GM12878 (cell line): ENCODE results near the gene AP3B1. TPM values are rescaled to one million over a fixed set of nuclear protein-coding genes. Genes with fewer than 3 reads are reported as not detected.

Source experiments
- ATAC-seq: fragments of 200-7000 bp; cut with Tn5 transposase; 3 replicates; pipeline ENCODE4 v1.9.1; 2020; ENCODE audit warnings: mild to moderate bottlenecking, moderate library complexity
- BruUV-seq: library from RNA; stranded (reverse); fragments of 400-500 nt; replicated peaks from 2 replicates; lab custom pipeline; 2021; lab: Mats Ljungman, UMichigan
- CTCF ChIA-PET: fragments of 300-600 bp; sonication (Branson Sonifier 250); formaldehyde crosslinking; extraction: SDS; loops from one replicate; lab custom pipeline; 2021; ENCODE audit warnings: inconsistent platforms; lab: Yijun Ruan, JAX
- POLR2A ChIA-PET: fragments of 350-600 bp; formaldehyde crosslinking; extraction: SDS; loops from one replicate; lab custom pipeline; 2021; ENCODE audit warnings: inconsistent platforms; lab: Charles Lee
- RAD21 ChIA-PET: fragments of 300-600 bp; sonication (Branson Sonifier 250); formaldehyde crosslinking; loops from one replicate; lab custom pipeline; 2023; ENCODE audit warnings: antibody characterized with exemption; ENCODE audit not compliant: unreplicated experiment; lab: Charles Lee
- SMC1A ChIA-PET: fragments of 300-600 bp; sonication (Branson Sonifier 250); formaldehyde crosslinking; loops from one replicate; lab custom pipeline; 2023; ENCODE audit not compliant: unreplicated experiment, uncharacterized antibody; lab: Charles Lee
- DNase-seq: peaks from one replicate; pipeline ENCODE4 v3.0.0-alpha.2; 2011; ENCODE audit warnings: low read depth, low spot score
- FAIRE-seq: peaks from 3 replicates; lab custom pipeline; 2011; peaks lifted over from hg19 to GRCh38; lab: Jason Lieb, UNC
- H2AFZ ChIP-seq: 2 replicates; pipeline ENCODE4 v1.6.0; 2011; ENCODE audit warnings: low read depth, low read length, control low read depth; ENCODE audit not compliant: control insufficient read depth
- H3K27ac ChIP-seq: 2 replicates; pipeline ENCODE4 v1.5.1; 2011; ENCODE audit warnings: control low read depth; ENCODE audit not compliant: control insufficient read depth, insufficient read depth
- H3K27me3 ChIP-seq, 2 experiments: replicated peaks in 1 of 2; 2 replicates each; pipeline versions ENCODE4 v1.6.0 to v1.6.1; 2011; ENCODE audit warnings: low read length in 1 of 2; ENCODE audit not compliant: control insufficient read depth in 2 of 2, insufficient read depth in 2 of 2
- H3K36me3 ChIP-seq, 2 experiments: 2 replicates each; pipeline ENCODE4 v1.5.1; 2011; ENCODE audit warnings: low read length in 1 of 2; ENCODE audit not compliant: control insufficient read depth in 2 of 2, insufficient read depth in 2 of 2
- H3K4me1 ChIP-seq: 2 replicates; pipeline ENCODE4 v1.6.1; 2011; ENCODE audit warnings: mild to moderate bottlenecking, low read length, moderate library complexity, mixed read lengths; ENCODE audit not compliant: control insufficient read depth, insufficient read depth
- H3K4me2 ChIP-seq: 2 replicates; pipeline ENCODE4 v1.6.0; 2011; ENCODE audit warnings: control low read depth; ENCODE audit not compliant: control insufficient read depth, insufficient read depth
- H3K4me3 ChIP-seq: fragments of 200-600 bp; sonication (generic); 2 replicates; pipeline ENCODE4 v1.5.1; 2016
- H3K79me2 ChIP-seq: 2 replicates; pipeline ENCODE4 v1.6.0; 2011; ENCODE audit warnings: low read length; ENCODE audit not compliant: control insufficient read depth, insufficient read depth
- H3K9ac ChIP-seq: 2 replicates; pipeline ENCODE4 v1.8.0; 2011; ENCODE audit warnings: low read length, control low read depth, mixed read lengths; ENCODE audit not compliant: control insufficient read depth, insufficient read depth
- H3K9me3 ChIP-seq: replicated peaks from 3 replicates; pipeline ENCODE4 v1.5.1; 2011; ENCODE audit warnings: mild to moderate bottlenecking, low read length; ENCODE audit not compliant: control insufficient read depth, insufficient read depth
- H4K20me1 ChIP-seq: 2 replicates; pipeline ENCODE4 v1.6.0; 2011; ENCODE audit not compliant: control insufficient read depth, insufficient read depth
- ASH2L ChIP-seq: fragments of 300-600, 200-600 bp; sonication (generic); IDR thresholded peaks from 2 replicates; pipeline ENCODE4 v1.6.1; 2017; ENCODE audit warnings: low read depth, mild to moderate bottlenecking, borderline replicate concordance
- SUZ12 ChIP-seq: fragments of 200-600 bp; sonication (generic); IDR thresholded peaks from one replicate; pipeline ENCODE4 v1.6.1; 2018; ENCODE audit warnings: antibody characterized with exemption, mild to moderate bottlenecking; ENCODE audit not compliant: unreplicated experiment
- YY1 ChIP-seq: IDR thresholded peaks from 2 replicates; pipeline ENCODE4 v1.6.1; 2011; ENCODE audit warnings: low read depth, mild to moderate bottlenecking, low read length
- ZZZ3 ChIP-seq: IDR thresholded peaks from 2 replicates; pipeline ENCODE4 v1.6.1; 2011; ENCODE audit warnings: low read depth; ENCODE audit not compliant: control insufficient read depth, insufficient read length
- WGBS: methylation state at CpG from one replicate; pipeline ENCODE4 v1.1.6; 2016; ENCODE audit warnings: low lambda C conversion rate; ENCODE audit not compliant: insufficient replicate concordance, insufficient coverage; ENCODE audit errors: missing lambda C conversion rate; 5-methylcytosine and 5-hydroxymethylcytosine counted together
- in situ Hi-C: fragments of 300-500 bp; cut with MboI; formaldehyde crosslinking; loops from 9 replicates; pipeline ENCODE4 v1.14.3; 2018; ENCODE audit warnings: mixed read lengths
- intact Hi-C: fragments of 100-400 bp; cut with micrococcal nuclease; formaldehyde crosslinking; loops from one replicate; pipeline ENCODE4 v1.14.2; 2022; ENCODE audit not compliant: unreplicated experiment
- polyA plus RNA-seq, 11 experiments: library from polyadenylated mRNA; depleted of rRNA in 4 of 11; unstranded in 6 of 11; stranded (reverse) in 5 of 11; fragments of >200 nt; fragmentation: Nextera tagmentation in 4 of 11; fragmentation: Illumina TruSeq in 1 of 11; extraction: Ambion mirVana in 4 of 11; extraction: Trizol in 1 of 11; gene quantifications; 1 replicate in 1 of 11; 2 replicates in 10 of 11; pipeline versions ENCODE4 v1.2.1 to v1.2.3, GENCODE V29; 2011 to 2016; ENCODE audit warnings: inconsistent platforms in 2 of 11, missing spikeins in 2 of 11, low read depth in 1 of 11
- total RNA-seq, 4 experiments: library from RNA; depleted of rRNA in 3 of 4; stranded (reverse); fragments of >200 nt in 3 of 4; fragmentation: Illumina TruSeq in 1 of 4; extraction: Trizol in 1 of 4; gene quantifications; 2 replicates each; pipeline versions ENCODE4 v1.2.1 to v1.2.3, GENCODE V29; 2013 to 2021
- TF ChIP-seq, protein P1 (sequence below): IDR thresholded peaks from 2 replicates; pipeline ENCODE4 v1.6.1; 2012; ENCODE audit warnings: mild to moderate bottlenecking, low read depth, low read length

Gene AP3B1
- total and polyA plus RNA-seq, 10 of the 15 experiments (the other 5 are each of a cell fraction or from before 2014, with no cell fraction given): 30.9 to 70.8 (median 46.0) TPM

DNA sequence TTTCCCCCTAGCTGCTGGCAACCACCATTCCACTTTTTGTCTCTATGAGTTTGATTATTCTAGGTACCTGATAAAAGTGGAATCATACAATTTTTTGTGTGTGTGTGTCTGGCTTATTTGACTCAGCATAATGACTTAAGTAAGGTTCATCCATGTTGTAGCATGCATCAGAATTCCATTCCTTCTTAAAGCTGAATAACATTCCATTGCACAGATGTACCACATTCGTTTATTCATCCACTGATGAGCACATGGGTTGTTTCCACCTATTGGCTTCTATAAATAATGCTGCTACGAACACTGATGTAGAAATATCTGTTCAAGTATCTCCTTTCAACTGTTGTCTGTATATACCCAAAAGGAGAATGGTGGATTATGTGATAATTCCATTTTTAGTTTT, 33.7 kb downstream of the AP3B1 start:
- Histone ChIP-seq H3K36me3 (peaks cover 1 to 11% of the 10 kb centered on the region in 2 experiments; a peak in 2 of 4 replicates), H3K4me1 (no peaks in the 10 kb centered on the region), H3K4me2 (no peak overlapping the region), H4K20me1 (no peaks in the 10 kb centered on the region), H3K27ac (no peak overlapping the region), H3K4me3 (no peak overlapping the region), H3K9ac (no peak overlapping the region), H3K79me2 (no peaks in the 10 kb centered on the region; the same call in 1 of the 2 replicates), H3K9me3 (no peaks in the 10 kb centered on the region; the same call in 1 of the 3 replicates), H3K27me3 (no peaks in the 10 kb centered on the region), H2AFZ (no peak overlapping the region)
- POLR2A ChIA-PET: no interaction called here
- SMC1A ChIA-PET: interaction anchor here (0.6 kb wide), 1 partner anchor 843 kb away, joined by 3 read pairs; no protein-coding TSS in a partner anchor
- WGBS: 95% methylated on average over 2 of the region's 2 CpGs
- no peak for DNase-seq
- no peak for ATAC-seq
- in situ Hi-C loops (no loop called here), intact Hi-C loops (no loop called here)
- no peak for TF ChIP-seq ASH2L
- TF ChIP-seq SUZ12: no peak
- TF ChIP-seq YY1: no peak
- no peak for TF ChIP-seq ZZZ3
- TF ChIP-seq, protein P1, sequence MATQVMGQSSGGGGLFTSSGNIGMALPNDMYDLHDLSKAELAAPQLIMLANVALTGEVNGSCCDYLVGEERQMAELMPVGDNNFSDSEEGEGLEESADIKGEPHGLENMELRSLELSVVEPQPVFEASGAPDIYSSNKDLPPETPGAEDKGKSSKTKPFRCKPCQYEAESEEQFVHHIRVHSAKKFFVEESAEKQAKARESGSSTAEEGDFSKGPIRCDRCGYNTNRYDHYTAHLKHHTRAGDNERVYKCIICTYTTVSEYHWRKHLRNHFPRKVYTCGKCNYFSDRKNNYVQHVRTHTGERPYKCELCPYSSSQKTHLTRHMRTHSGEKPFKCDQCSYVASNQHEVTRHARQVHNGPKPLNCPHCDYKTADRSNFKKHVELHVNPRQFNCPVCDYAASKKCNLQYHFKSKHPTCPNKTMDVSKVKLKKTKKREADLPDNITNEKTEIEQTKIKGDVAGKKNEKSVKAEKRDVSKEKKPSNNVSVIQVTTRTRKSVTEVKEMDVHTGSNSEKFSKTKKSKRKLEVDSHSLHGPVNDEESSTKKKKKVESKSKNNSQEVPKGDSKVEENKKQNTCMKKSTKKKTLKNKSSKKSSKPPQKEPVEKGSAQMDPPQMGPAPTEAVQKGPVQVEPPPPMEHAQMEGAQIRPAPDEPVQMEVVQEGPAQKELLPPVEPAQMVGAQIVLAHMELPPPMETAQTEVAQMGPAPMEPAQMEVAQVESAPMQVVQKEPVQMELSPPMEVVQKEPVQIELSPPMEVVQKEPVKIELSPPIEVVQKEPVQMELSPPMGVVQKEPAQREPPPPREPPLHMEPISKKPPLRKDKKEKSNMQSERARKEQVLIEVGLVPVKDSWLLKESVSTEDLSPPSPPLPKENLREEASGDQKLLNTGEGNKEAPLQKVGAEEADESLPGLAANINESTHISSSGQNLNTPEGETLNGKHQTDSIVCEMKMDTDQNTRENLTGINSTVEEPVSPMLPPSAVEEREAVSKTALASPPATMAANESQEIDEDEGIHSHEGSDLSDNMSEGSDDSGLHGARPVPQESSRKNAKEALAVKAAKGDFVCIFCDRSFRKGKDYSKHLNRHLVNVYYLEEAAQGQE: no peak
- CTCF ChIA-PET: interaction anchor here (0.6 kb wide), 1 partner anchor 21 kb away, joined by 3 read pairs; no protein-coding TSS in a partner anchor
- RAD21 ChIA-PET: no interaction called here
- BruUV-seq: no TSS peak
- no peak for FAIRE-seq
